Measurements from ENCODE around the gene SH3BP4. TPM values are rescaled to one million over a fixed set of nuclear protein-coding genes. Genes with fewer than 3 reads are reported as not detected.

SH3BP4 gene
- total RNA-seq, 2 experiments from 2014 or later: 0.06 TPM; not detected in 1

- no peak for DNase-seq (ENCODE audit: low spot score)
- Histone ChIP-seq H3K4me2 (ENCODE audit: low read length) (no peak overlapping the region), H3K79me2 (ENCODE audit: insufficient read depth, low read depth, low read length) (no peaks in the 10 kb centered on the region), H3K9me3 (ENCODE audit: low read length) (no peaks in the 10 kb centered on the region), H3K36me3 (ENCODE audit: insufficient read depth, low read length) (no peaks in the 10 kb centered on the region), H3K9me2 (ENCODE audit: insufficient read depth, low read length) (no peaks in the 10 kb centered on the region), H3K27ac (ENCODE audit: low read depth, low read length, poor library complexity, severe bottlenecking) (no peak overlapping the region), H4K20me1 (ENCODE audit: insufficient read depth, low read length) (no peaks in the 10 kb centered on the region), H2AFZ (ENCODE audit: low read length) (no peak overlapping the region), H3K4me1 (ENCODE audit: insufficient read depth, low read length, poor library complexity, severe bottlenecking) (no peaks in the 10 kb centered on the region), H3K4me3 (ENCODE audit: low read depth, low read length, poor library complexity, severe bottlenecking) (no peak overlapping the region)
- intact Hi-C loops (cut with micrococcal nuclease; ENCODE audit: unreplicated experiment): no loop called here
- TF ChIP-seq EZH2phosphoT487 (IDR thresholded peaks at IDR 0.05; ENCODE audit: borderline replicate concordance, low read depth, low read length): no peak
- no peak for TF ChIP-seq CTCF (conservative IDR thresholded peaks at IDR 0.05; ENCODE audit: low read length)
- no TSS peak for BruUV-seq (replicated peaks)
- CTCF ChIA-PET (ENCODE audit: unreplicated experiment): no interaction called here
- POLR2A ChIA-PET: interaction anchor here (1.0 kb wide), 1 partner anchor 10 kb away, joined by 3 read pairs; no protein-coding TSS in a partner anchor
Measured at GRCh38 chr2:235027558-235028214, 75.9 kb downstream of the SH3BP4 start.

GRCh38 chr2:235028646-235029045 is 76.8 kb downstream of the SH3BP4 start:
- Histone ChIP-seq H3K9me3 (ENCODE audit: low read length) (no peaks in the 10 kb centered on the region), H2AFZ (ENCODE audit: low read length) (no peak overlapping the region), H3K9me2 (ENCODE audit: insufficient read depth, low read length) (no peaks in the 10 kb centered on the region), H3K79me2 (ENCODE audit: insufficient read depth, low read depth, low read length) (no peaks in the 10 kb centered on the region), H3K4me3 (ENCODE audit: low read depth, low read length, poor library complexity, severe bottlenecking) (no peak overlapping the region), H3K4me2 (ENCODE audit: low read length) (no peak overlapping the region), H3K36me3 (ENCODE audit: insufficient read depth, low read length) (no peaks in the 10 kb centered on the region), H3K27ac (ENCODE audit: low read depth, low read length, poor library complexity, severe bottlenecking) (no peak overlapping the region), H4K20me1 (ENCODE audit: insufficient read depth, low read length) (no peaks in the 10 kb centered on the region), H3K4me1 (ENCODE audit: insufficient read depth, low read length, poor library complexity, severe bottlenecking) (no peaks in the 10 kb centered on the region)
- no TSS peak for BruUV-seq (replicated peaks)
- CTCF ChIA-PET (ENCODE audit: unreplicated experiment): no interaction called here
- POLR2A ChIA-PET: interaction anchor here (1.0 kb wide), 1 partner anchor 9 kb away, joined by 3 read pairs; no protein-coding TSS in a partner anchor
- no peak for TF ChIP-seq CTCF (conservative IDR thresholded peaks at IDR 0.05; ENCODE audit: low read length)
- TF ChIP-seq EZH2phosphoT487 (IDR thresholded peaks at IDR 0.05; ENCODE audit: borderline replicate concordance, low read depth, low read length): no peak
- no peak for DNase-seq (ENCODE audit: low spot score)
- intact Hi-C loops (cut with micrococcal nuclease; ENCODE audit: unreplicated experiment): no loop called here

- H3K9me2 ChIP-seq (ENCODE audit: insufficient read depth, low read length): no peaks in the 10 kb centered on the region
- no peak overlapping the region for H2AFZ ChIP-seq (ENCODE audit: low read length)
- H3K79me2 ChIP-seq (ENCODE audit: insufficient read depth, low read depth, low read length): no peaks in the 10 kb centered on the region
- TF ChIP-seq CTCF (conservative IDR thresholded peaks at IDR 0.05; ENCODE audit: low read length) (no peak), EZH2phosphoT487 (IDR thresholded peaks at IDR 0.05; ENCODE audit: borderline replicate concordance, low read depth, low read length) (no peak)
- POLR2A ChIA-PET: no interaction called here
- intact Hi-C loops (cut with micrococcal nuclease; ENCODE audit: unreplicated experiment): no loop called here
- BruUV-seq (replicated peaks): no TSS peak
- no peaks in the 10 kb centered on the region for H3K9me3 ChIP-seq (ENCODE audit: low read length)
- no peaks in the 10 kb centered on the region for H3K4me1 ChIP-seq (ENCODE audit: insufficient read depth, low read length, poor library complexity, severe bottlenecking)
- no peak overlapping the region for H3K4me3 ChIP-seq (ENCODE audit: low read depth, low read length, poor library complexity, severe bottlenecking)
- CTCF ChIA-PET (ENCODE audit: unreplicated experiment): no interaction called here
- no peak overlapping the region for H3K27ac ChIP-seq (ENCODE audit: low read depth, low read length, poor library complexity, severe bottlenecking)
- no peaks in the 10 kb centered on the region for H3K36me3 ChIP-seq (ENCODE audit: insufficient read depth, low read length)
- no peak for DNase-seq (ENCODE audit: low spot score)
- H3K4me2 ChIP-seq (ENCODE audit: low read length): no peak overlapping the region
- H4K20me1 ChIP-seq (ENCODE audit: insufficient read depth, low read length): no peaks in the 10 kb centered on the region
Measured at GRCh38 chr2:235029054-235029453, 77.2 kb downstream of the SH3BP4 start.
